Measurements from ENCODE around the gene TYMS. TPM values are rescaled to one million over a fixed set of nuclear protein-coding genes. Genes with fewer than 3 reads are reported as not detected.

Gene TYMS
- polyA plus RNA-seq, 1 donor from 2014 or later, result 3.3 TPM

DNA sequence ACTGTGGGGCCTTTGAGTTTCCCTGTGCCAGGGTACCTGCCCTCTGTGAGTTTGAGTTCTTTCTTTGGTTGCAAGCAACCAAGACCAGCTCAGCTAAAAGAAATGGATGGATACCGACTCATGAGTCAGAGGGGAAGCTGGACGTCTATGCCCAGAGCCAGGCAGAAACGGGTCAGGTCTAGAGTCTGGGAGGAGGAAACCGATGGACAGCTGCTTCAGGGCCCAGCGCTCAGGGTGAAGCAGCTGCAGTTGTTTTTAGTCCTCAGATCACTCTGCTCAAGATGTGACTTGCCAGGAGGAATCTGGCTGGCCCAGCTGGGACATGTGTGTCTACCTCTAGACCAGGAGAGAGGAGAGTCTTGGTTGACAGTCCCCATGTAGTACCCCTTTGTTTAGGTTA lies 10.1 kb upstream of the TYMS start:
- no peaks in the 10 kb centered on the region for H3K9me2 ChIP-seq (ENCODE audit: insufficient read depth, low read length)
- H3K9ac ChIP-seq (ENCODE audit: low read length), result no peak overlapping the region
- no peak for TF ChIP-seq TAF1 (IDR thresholded peaks at IDR 0.05; ENCODE audit: low read depth)
- TF ChIP-seq, protein P1, sequence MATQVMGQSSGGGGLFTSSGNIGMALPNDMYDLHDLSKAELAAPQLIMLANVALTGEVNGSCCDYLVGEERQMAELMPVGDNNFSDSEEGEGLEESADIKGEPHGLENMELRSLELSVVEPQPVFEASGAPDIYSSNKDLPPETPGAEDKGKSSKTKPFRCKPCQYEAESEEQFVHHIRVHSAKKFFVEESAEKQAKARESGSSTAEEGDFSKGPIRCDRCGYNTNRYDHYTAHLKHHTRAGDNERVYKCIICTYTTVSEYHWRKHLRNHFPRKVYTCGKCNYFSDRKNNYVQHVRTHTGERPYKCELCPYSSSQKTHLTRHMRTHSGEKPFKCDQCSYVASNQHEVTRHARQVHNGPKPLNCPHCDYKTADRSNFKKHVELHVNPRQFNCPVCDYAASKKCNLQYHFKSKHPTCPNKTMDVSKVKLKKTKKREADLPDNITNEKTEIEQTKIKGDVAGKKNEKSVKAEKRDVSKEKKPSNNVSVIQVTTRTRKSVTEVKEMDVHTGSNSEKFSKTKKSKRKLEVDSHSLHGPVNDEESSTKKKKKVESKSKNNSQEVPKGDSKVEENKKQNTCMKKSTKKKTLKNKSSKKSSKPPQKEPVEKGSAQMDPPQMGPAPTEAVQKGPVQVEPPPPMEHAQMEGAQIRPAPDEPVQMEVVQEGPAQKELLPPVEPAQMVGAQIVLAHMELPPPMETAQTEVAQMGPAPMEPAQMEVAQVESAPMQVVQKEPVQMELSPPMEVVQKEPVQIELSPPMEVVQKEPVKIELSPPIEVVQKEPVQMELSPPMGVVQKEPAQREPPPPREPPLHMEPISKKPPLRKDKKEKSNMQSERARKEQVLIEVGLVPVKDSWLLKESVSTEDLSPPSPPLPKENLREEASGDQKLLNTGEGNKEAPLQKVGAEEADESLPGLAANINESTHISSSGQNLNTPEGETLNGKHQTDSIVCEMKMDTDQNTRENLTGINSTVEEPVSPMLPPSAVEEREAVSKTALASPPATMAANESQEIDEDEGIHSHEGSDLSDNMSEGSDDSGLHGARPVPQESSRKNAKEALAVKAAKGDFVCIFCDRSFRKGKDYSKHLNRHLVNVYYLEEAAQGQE (IDR thresholded peaks at IDR 0.05; ENCODE audit: borderline replicate concordance), result no peak
- no peak for TF ChIP-seq EP300 (conservative IDR thresholded peaks at IDR 0.05; ENCODE audit: poor library complexity, severe bottlenecking)
- no peak for TF ChIP-seq SMC3 (conservative IDR thresholded peaks at IDR 0.05; ENCODE audit: poor library complexity)
- no peak for TF ChIP-seq MXI1 (conservative IDR thresholded peaks at IDR 0.05; ENCODE audit: poor library complexity, severe bottlenecking)
- no peak for TF ChIP-seq POLR2AphosphoS5 (IDR thresholded peaks at IDR 0.05)
- TF ChIP-seq, protein P2, sequence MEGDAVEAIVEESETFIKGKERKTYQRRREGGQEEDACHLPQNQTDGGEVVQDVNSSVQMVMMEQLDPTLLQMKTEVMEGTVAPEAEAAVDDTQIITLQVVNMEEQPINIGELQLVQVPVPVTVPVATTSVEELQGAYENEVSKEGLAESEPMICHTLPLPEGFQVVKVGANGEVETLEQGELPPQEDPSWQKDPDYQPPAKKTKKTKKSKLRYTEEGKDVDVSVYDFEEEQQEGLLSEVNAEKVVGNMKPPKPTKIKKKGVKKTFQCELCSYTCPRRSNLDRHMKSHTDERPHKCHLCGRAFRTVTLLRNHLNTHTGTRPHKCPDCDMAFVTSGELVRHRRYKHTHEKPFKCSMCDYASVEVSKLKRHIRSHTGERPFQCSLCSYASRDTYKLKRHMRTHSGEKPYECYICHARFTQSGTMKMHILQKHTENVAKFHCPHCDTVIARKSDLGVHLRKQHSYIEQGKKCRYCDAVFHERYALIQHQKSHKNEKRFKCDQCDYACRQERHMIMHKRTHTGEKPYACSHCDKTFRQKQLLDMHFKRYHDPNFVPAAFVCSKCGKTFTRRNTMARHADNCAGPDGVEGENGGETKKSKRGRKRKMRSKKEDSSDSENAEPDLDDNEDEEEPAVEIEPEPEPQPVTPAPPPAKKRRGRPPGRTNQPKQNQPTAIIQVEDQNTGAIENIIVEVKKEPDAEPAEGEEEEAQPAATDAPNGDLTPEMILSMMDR (IDR thresholded peaks at IDR 0.05; ENCODE audit: poor library complexity, severe bottlenecking), result no peak
- TF ChIP-seq RAD21 (conservative IDR thresholded peaks at IDR 0.05), result no peak
- TF ChIP-seq EZH2 (IDR thresholded peaks at IDR 0.05; ENCODE audit: borderline replicate concordance, insufficient read depth, low read length, poor library complexity, severe bottlenecking), result no peak
- no peak overlapping the region for H3K4me3 ChIP-seq (ENCODE audit: low read length)
- no peak overlapping the region for H3K27ac ChIP-seq (ENCODE audit: low read length)
- no peaks in the 10 kb centered on the region for H3F3A ChIP-seq (ENCODE audit: insufficient read depth, low read length, poor library complexity, severe bottlenecking)
- no peak overlapping the region for H3K4me2 ChIP-seq (ENCODE audit: low read length)
- H3K9me3 ChIP-seq (ENCODE audit: low read length), result no peaks in the 10 kb centered on the region
- H3K27me3 ChIP-seq (ENCODE audit: insufficient read depth, low read depth, low read length), result no peaks in the 10 kb centered on the region
- H3K36me3 ChIP-seq (ENCODE audit: insufficient read depth, low read length), result no peaks in the 10 kb centered on the region
- no peaks in the 10 kb centered on the region for H4K20me1 ChIP-seq (ENCODE audit: insufficient read depth)
- no peak overlapping the region for H2AFZ ChIP-seq (ENCODE audit: low read depth, low read length)
- no peaks in the 10 kb centered on the region for H3K79me2 ChIP-seq (replicated peaks; ENCODE audit: insufficient read depth, low read length)

DNA sequence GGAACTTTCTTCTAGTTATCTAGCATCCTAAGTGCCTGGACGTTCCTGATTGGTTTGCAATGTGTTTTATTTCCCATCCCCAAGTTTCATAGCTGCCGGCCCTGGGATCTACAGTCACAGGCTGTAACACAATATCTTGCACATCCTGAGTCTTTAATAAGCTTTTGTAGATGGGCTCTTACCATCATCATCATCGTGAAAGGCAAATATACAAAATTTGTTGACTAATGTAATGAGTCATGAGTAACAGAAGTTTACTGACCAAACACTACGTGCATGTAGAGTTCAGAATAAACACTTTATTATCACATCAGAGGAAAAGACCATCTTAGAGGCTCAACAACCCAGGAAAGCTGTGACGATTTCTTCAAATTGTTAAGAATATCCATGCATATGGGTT lies 8.1 kb upstream of the TYMS start:
- Histone ChIP-seq H3K9ac (ENCODE audit: low read length) (no peak overlapping the region), H3K27ac (ENCODE audit: low read length) (no peak overlapping the region), H2AFZ (ENCODE audit: low read depth, low read length) (no peak overlapping the region), H3K36me3 (ENCODE audit: insufficient read depth, low read length) (no peaks in the 10 kb centered on the region), H3K4me3 (ENCODE audit: low read length) (no peak overlapping the region), H3K27me3 (ENCODE audit: insufficient read depth, low read depth, low read length) (no peaks in the 10 kb centered on the region), H4K20me1 (ENCODE audit: insufficient read depth) (no peaks in the 10 kb centered on the region), H3K4me2 (ENCODE audit: low read length) (no peak overlapping the region), H3K9me2 (ENCODE audit: insufficient read depth, low read length) (no peaks in the 10 kb centered on the region), H3K79me2 (replicated peaks; ENCODE audit: insufficient read depth, low read length) (no peaks in the 10 kb centered on the region), H3K9me3 (ENCODE audit: low read length) (no peaks in the 10 kb centered on the region), H3F3A (ENCODE audit: insufficient read depth, low read length, poor library complexity, severe bottlenecking) (no peaks in the 10 kb centered on the region)
- TF ChIP-seq POLR2AphosphoS5 (IDR thresholded peaks at IDR 0.05), result no peak
- TF ChIP-seq, protein P1 (IDR thresholded peaks at IDR 0.05; ENCODE audit: borderline replicate concordance), result no peak
- TF ChIP-seq EZH2 (IDR thresholded peaks at IDR 0.05; ENCODE audit: borderline replicate concordance, insufficient read depth, low read length, poor library complexity, severe bottlenecking), result no peak
- TF ChIP-seq EP300 (conservative IDR thresholded peaks at IDR 0.05; ENCODE audit: poor library complexity, severe bottlenecking), result no peak
